AG04450 (cell line): ENCODE results near the gene REST. TPM values are rescaled to one million over a fixed set of nuclear protein-coding genes. Genes with fewer than 3 reads are reported as not detected.
A peak's percentile ranks its signal among the peaks of the same experiment; 100 is the strongest.
"Not testable (repeated sequence)": the region's sequence is repeated elsewhere in the genome, so short reads cannot be mapped to it uniquely, and the experiment has no call there.

Experiments used
- CTCF ChIA-PET: fragments of 300-600, 350-600 bp; formaldehyde crosslinking; extraction: SDS; loops from one replicate; lab custom pipeline; 2022; ENCODE audit warnings: antibody characterized with exemption, inconsistent platforms; lab: Charles Lee
- POLR2A ChIA-PET: fragments of 350-600 bp; formaldehyde crosslinking; extraction: SDS; loops from one replicate; lab custom pipeline; 2021; ENCODE audit warnings: antibody characterized with exemption, inconsistent platforms; lab: Yijun Ruan, JAX
- DNase-seq: peaks from one replicate; pipeline ENCODE4 v3.0.0-alpha.2; 2011; ENCODE audit warnings: low read depth, low spot score
- H3K27ac ChIP-seq: one replicate; pipeline ENCODE4 v1.5.1; 2012; ENCODE audit warnings: low read depth, low read length, control low read depth
- H3K27me3 ChIP-seq: one replicate; pipeline ENCODE4 v1.6.0; 2012; ENCODE audit warnings: low read length; ENCODE audit not compliant: control insufficient read depth, insufficient read depth
- H3K4me3 ChIP-seq: 2 replicates; pipeline ENCODE4 v1.5.1; 2011; ENCODE audit warnings: mild to moderate bottlenecking, low read depth, low read length, control low read depth
- H3K9me3 ChIP-seq: 2 replicates; pipeline ENCODE4 v1.5.1; 2012; ENCODE audit warnings: low read length; ENCODE audit not compliant: control insufficient read depth, insufficient read depth
- polyA plus RNA-seq: library from polyadenylated mRNA; depleted of rRNA; stranded (reverse); fragments of >200 nt; gene quantifications from 2 replicates; pipeline ENCODE4 v1.2.3, GENCODE V29; 2011
- TF ChIP-seq, protein P1 (sequence below): IDR thresholded peaks from 2 replicates; pipeline ENCODE4 v1.5.1; 2011; ENCODE audit warnings: low read depth, low read length, control low read depth, inconsistent platforms

REST gene
- polyA plus RNA-seq, 1 experiment, result 30.6 TPM

DNA sequence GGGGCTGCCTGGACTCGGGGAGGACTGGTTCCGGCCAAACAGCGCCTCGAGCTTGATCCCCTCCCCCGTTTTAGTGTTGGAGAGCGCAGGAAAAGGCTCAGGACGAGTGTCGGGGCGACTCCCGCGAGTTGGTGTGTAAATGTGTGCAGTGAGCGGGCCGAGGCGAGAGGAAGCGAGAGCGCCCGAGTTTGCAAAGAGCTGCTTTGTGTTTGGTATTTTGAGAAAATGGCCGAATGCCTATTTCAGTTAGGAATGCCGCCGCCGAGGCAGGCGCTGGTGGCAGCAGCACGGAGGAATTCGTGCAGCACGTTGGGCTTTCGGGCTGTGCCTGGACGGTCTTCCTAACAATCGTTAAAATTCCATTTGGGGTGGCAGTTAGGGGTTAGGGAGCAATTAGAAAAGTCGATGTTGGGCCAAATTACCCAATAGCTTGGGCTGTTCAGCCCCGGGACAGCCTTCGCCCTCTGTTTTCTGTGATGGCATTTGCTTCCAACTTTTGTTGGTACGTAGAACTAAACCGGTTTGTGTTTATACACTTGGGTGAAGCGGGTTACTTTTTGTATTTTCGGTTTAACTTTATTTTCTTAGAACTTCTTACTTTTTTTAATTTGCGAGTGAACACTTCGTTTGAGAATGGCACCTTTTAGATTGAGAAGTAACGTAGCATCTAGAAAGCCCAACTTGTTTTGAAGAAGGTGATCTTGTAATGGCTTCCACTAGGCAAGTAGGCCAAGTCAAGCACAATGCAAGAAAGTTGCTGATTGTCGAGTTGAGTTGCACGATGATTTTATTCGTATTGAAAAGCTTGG is 1.6 kb downstream of the REST start:
- TF ChIP-seq, protein P1, sequence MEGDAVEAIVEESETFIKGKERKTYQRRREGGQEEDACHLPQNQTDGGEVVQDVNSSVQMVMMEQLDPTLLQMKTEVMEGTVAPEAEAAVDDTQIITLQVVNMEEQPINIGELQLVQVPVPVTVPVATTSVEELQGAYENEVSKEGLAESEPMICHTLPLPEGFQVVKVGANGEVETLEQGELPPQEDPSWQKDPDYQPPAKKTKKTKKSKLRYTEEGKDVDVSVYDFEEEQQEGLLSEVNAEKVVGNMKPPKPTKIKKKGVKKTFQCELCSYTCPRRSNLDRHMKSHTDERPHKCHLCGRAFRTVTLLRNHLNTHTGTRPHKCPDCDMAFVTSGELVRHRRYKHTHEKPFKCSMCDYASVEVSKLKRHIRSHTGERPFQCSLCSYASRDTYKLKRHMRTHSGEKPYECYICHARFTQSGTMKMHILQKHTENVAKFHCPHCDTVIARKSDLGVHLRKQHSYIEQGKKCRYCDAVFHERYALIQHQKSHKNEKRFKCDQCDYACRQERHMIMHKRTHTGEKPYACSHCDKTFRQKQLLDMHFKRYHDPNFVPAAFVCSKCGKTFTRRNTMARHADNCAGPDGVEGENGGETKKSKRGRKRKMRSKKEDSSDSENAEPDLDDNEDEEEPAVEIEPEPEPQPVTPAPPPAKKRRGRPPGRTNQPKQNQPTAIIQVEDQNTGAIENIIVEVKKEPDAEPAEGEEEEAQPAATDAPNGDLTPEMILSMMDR, result no peak
- no peaks in the 10 kb centered on the region for H3K27me3 ChIP-seq
- ChIA-PET POLR2A (interaction anchor here (0.5 to 2.6 kb wide), 6 partner anchors 9 to 70 kb away, joined by 3 to 13 read pairs (median 5); partner anchors contain the start of genes NOA1 and POLR2B), CTCF (no interaction called here)
- no peak for DNase-seq
- peak overlapping the region; percentile 85 for H3K4me3 ChIP-seq
- H3K27ac ChIP-seq, result peak overlapping the region; percentile 91
- no peaks in the 10 kb centered on the region; the same call in 1 of the 2 replicates for H3K9me3 ChIP-seq

DNA sequence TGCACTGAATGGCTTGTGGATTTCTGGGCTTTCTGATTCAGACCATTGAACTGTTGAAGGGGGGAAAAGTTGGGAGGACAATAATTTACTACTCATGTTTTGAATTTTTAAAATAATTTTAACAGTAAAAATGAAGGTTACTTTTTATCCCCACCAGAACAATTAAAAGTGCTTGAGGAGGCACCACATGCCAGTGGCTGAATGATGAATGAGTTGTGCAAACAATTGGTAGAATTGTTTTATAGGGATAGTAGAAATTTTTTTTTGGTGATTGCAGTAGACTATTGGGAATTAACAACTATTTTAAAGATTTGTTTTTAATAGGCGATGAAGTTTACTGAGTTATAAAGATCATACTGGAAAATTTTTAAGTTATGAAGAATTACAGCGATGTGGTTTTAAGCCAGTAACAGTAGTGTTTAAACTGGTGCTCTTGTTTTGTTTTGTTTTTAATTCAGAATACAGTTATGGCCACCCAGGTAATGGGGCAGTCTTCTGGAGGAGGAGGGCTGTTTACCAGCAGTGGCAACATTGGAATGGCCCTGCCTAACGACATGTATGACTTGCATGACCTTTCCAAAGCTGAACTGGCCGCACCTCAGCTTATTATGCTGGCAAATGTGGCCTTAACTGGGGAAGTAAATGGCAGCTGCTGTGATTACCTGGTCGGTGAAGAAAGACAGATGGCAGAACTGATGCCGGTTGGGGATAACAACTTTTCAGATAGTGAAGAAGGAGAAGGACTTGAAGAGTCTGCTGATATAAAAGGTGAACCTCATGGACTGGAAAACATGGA is 2.7 kb downstream of the REST start:
- H3K27ac ChIP-seq, result no peak overlapping the region
- POLR2A ChIA-PET, result no interaction called here

DNA sequence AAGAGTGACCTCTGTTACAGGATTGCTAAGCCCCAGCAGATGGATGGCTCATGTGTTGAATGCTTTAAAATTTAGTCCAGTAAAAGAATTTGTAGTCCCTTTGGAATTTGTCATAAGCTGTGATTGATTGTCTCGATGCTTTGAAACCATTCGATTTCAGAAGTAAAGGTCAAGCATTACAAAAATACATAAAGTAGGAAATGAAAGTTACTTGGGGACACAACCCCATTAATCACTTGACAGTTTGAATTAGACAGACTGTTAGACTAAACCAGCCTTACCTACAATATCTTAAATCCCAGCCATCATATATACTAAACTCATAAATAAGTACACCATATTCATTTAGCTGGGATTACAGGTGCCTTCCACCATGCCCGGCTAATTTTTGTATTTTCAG is 6.6 kb downstream of the REST start:
- Histone ChIP-seq H3K27ac (no peak overlapping the region), H3K27me3 (no peaks in the 10 kb centered on the region), H3K4me3 (no peak overlapping the region), H3K9me3 (no peaks in the 10 kb centered on the region)
- TF ChIP-seq, protein P1, result no peak
- ChIA-PET POLR2A (no interaction called here), CTCF (no interaction called here)
- no peak for DNase-seq

More for the DNA sequence above, 2.7 kb downstream of the REST start:
- peak overlapping the region; percentile 85 for H3K4me3 ChIP-seq
- H3K9me3 ChIP-seq, result no peaks in the 10 kb centered on the region; the same call in 1 of the 2 replicates
- H3K27me3 ChIP-seq, result no peaks in the 10 kb centered on the region
- TF ChIP-seq, protein P1, result no peak
- CTCF ChIA-PET, result no interaction called here
- no peak for DNase-seq

DNA sequence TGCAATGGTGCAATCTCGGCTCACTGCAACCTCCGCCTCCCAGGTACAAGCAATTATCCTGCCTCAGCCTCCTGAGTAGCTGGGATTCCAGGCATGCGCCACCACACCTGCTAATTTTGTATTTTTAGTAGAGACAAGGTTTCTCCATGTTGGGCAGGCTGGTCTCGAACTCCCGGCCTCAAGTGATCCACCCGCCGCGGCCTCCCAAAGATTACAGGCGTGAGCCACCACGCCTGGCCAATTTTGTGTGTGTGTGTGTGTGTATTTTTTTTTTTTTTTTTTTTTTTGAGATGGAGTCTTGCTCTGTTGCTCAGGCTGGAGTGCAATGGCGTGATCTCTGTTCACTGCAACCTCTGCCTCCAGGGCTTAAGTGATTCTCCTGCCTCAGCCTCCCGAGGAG is 7.3 kb downstream of the REST start:
- CTCF ChIA-PET, H3K27ac ChIP-seq, H3K9me3 ChIP-seq, H3K4me3 ChIP-seq, DNase-seq, POLR2A ChIA-PET, H3K27me3 ChIP-seq: not testable (repeated sequence)

DNA sequence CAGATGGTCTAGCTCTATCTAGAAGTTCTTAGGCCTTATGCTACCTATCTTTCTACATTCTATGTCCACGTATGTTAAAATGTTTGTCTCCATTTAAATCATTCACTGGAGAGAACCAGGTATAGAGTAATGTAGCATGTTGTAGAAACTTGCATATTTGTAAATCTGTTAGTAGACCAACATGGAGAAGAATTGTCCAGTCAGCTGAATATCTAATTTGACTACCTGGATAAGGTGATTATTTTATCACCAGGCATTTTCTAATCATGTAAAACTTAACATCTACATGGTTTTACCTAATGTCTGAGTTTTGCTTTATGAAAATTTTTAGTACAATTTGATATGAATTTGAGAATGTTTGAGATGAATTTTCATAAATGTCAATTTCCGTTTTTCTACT is 19.5 kb downstream of the REST start:
- Histone ChIP-seq H3K27me3 (no peaks in the 10 kb centered on the region), H3K27ac (no peak overlapping the region), H3K4me3 (no peak overlapping the region), H3K9me3 (no peaks in the 10 kb centered on the region)
- POLR2A ChIA-PET, result no interaction called here
- CTCF ChIA-PET, result no interaction called here
- DNase-seq, result no peak
- TF ChIP-seq, protein P1, result no peak
